Ascending aorta (tissue), 2 donors: ENCODE data around the gene PMPCA. TPM values are rescaled to one million over a fixed set of nuclear protein-coding genes. Genes with fewer than 3 reads are reported as not detected.

ENCODE experiments used
- DNase-seq, 2 donors: peaks; one replicate each; pipeline ENCODE4 v3.0.0-alpha.2; 2019; ENCODE audit warnings: low spot score in 2 of 2
- H3K27ac ChIP-seq, 2 donors: fragments of 200-600 bp; sonication (generic); one replicate each; pipeline ENCODE4 v1.5.1; 2016 to 2017; ENCODE audit warnings: mild to moderate bottlenecking in 1 of 2
- H3K27me3 ChIP-seq: fragments of 200-600 bp; sonication (generic); one replicate; pipeline ENCODE4 v1.5.1; 2017
- H3K36me3 ChIP-seq, 2 donors: fragments of 200-600 bp; sonication (generic); one replicate each; pipeline ENCODE4 v1.5.1; 2016
- H3K4me1 ChIP-seq, 2 donors: fragments of 200-600 bp; sonication (generic); one replicate each; pipeline ENCODE4 v1.5.1; 2016 to 2017; ENCODE audit warnings: mild to moderate bottlenecking in 1 of 2
- H3K4me3 ChIP-seq, 2 donors: fragments of 200-600 bp; sonication (generic); one replicate each; pipeline ENCODE4 v1.5.1; 2016 to 2017; ENCODE audit warnings: mild to moderate bottlenecking in 1 of 2
- H3K9me3 ChIP-seq, 2 donors: fragments of 200-600 bp; sonication (generic); one replicate each; pipeline ENCODE4 v1.5.1; 2016
- CTCF ChIP-seq, 3 experiments: fragments of 200-600 bp in 2 of 3; fragments of 450-650 bp in 1 of 3; sonication (generic) in 2 of 3; IDR thresholded peaks; one replicate each; pipeline ENCODE4 v1.5.1; 2016 to 2019; ENCODE audit warnings: antibody characterized with exemption in 3 of 3, mild to moderate bottlenecking in 1 of 3, moderate library complexity in 1 of 3
- intact Hi-C: fragments of 100-400 bp; cut with DNase I; formaldehyde crosslinking; loops from one replicate; pipeline ENCODE4 v1.15.1; 2023
- total RNA-seq: library from RNA; depleted of rRNA; stranded (reverse); fragments of >200 nt; gene quantifications from one replicate; pipeline ENCODE4 v1.1.0, GENCODE V29; 2016

The PMPCA gene
- total RNA-seq, 1 donor from 2014 or later: 69.1 TPM

GRCh38 chr9:136386018-136386417 is 24.4 kb upstream of the PMPCA start:
- no peaks in the 10 kb centered on the region for H3K4me1 ChIP-seq
- no peak overlapping the region for H3K4me3 ChIP-seq
- H3K9me3 ChIP-seq: no peaks in the 10 kb centered on the region
- no peaks in the 10 kb centered on the region for H3K27me3 ChIP-seq
- no peak for DNase-seq
- H3K27ac ChIP-seq: no peak overlapping the region
- intact Hi-C loops: no loop called here
- no peak for TF ChIP-seq CTCF (IDR thresholded peaks at IDR 0.05)
- peaks cover 53 to 72% of the 10 kb centered on the region in 2 donors for H3K36me3 ChIP-seq

- no peak for DNase-seq
- no peak for TF ChIP-seq CTCF (IDR thresholded peaks at IDR 0.05)
- Histone ChIP-seq H3K9me3 (no peaks in the 10 kb centered on the region), H3K4me1 (no peaks in the 10 kb centered on the region), H3K4me3 (no peak overlapping the region), H3K36me3 (peaks cover 55 to 71% of the 10 kb centered on the region in 2 donors), H3K27me3 (no peaks in the 10 kb centered on the region), H3K27ac (no peak overlapping the region)
- intact Hi-C loops: no loop called here
These were observed 23.2 kb upstream of the PMPCA start for GRCh38 chr9:136387217-136387616.

GRCh38 chr9:136389396-136389795 is 21.1 kb upstream of the PMPCA start:
- intact Hi-C loops: no loop called here
- TF ChIP-seq CTCF (IDR thresholded peaks at IDR 0.05): no peak

GRCh38 chr9:136391737-136392537 is 18.5 kb upstream of the PMPCA start:
- intact Hi-C loops: no loop called here
- no peak for DNase-seq
- Histone ChIP-seq H3K27me3 (no peaks in the 10 kb centered on the region), H3K4me1 (no peaks in the 10 kb centered on the region), H3K27ac (no peak overlapping the region), H3K9me3 (no peaks in the 10 kb centered on the region), H3K4me3 (no peak overlapping the region), H3K36me3 (peaks cover 73 to 86% of the 10 kb centered on the region in 2 donors)
- TF ChIP-seq CTCF (IDR thresholded peaks at IDR 0.05): no peak

More at GRCh38 chr9:136389396-136389795, 21.1 kb upstream of the PMPCA start:
- Histone ChIP-seq H3K27ac (no peak overlapping the region), H3K27me3 (no peaks in the 10 kb centered on the region), H3K9me3 (no peaks in the 10 kb centered on the region), H3K4me3 (no peak overlapping the region), H3K4me1 (no peaks in the 10 kb centered on the region), H3K36me3 (peaks cover 52 to 71% of the 10 kb centered on the region in 2 donors)
- DNase-seq: no peak

- Histone ChIP-seq H3K4me3 (no peak overlapping the region), H3K9me3 (no peaks in the 10 kb centered on the region), H3K36me3 (peaks cover 69 to 82% of the 10 kb centered on the region in 2 donors), H3K27ac (no peak overlapping the region), H3K4me1 (no peaks in the 10 kb centered on the region), H3K27me3 (no peaks in the 10 kb centered on the region)
- no peak for TF ChIP-seq CTCF (IDR thresholded peaks at IDR 0.05)
- intact Hi-C loops: no loop called here
- no peak for DNase-seq
These were observed 17.7 kb upstream of the PMPCA start for GRCh38 chr9:136392538-136393449.
